Esophagus (tissue), 2 donors: Measurements from ENCODE around the gene ZNF697. TPM values are rescaled to one million over a fixed set of nuclear protein-coding genes. Genes with fewer than 3 reads are reported as not detected.

ENCODE experiments used
- H3K27ac ChIP-seq, 2 donors: one replicate each; pipeline ENCODE4 v1.5.1; 2013; ENCODE audit warnings: low read depth in 2 of 2, mild to moderate bottlenecking in 2 of 2, inconsistent platforms in 1 of 2, low read length in 1 of 2, moderate library complexity in 1 of 2
- H3K27me3 ChIP-seq, 2 donors: one replicate each; pipeline ENCODE4 v1.6.1; 2013; ENCODE audit warnings: low read length in 2 of 2, control low read depth in 1 of 2, mild to moderate bottlenecking in 1 of 2; ENCODE audit not compliant: insufficient read depth in 2 of 2, control insufficient read depth in 1 of 2
- H3K36me3 ChIP-seq, 2 donors: one replicate each; pipeline ENCODE4 v1.6.1; 2013; ENCODE audit warnings: low read length in 1 of 2; ENCODE audit not compliant: control insufficient read depth in 2 of 2, insufficient read depth in 2 of 2
- H3K4me1 ChIP-seq, 2 donors: one replicate each; pipeline ENCODE4 v1.6.1; 2013; ENCODE audit warnings: low read length in 1 of 2; ENCODE audit not compliant: control insufficient read depth in 2 of 2, insufficient read depth in 2 of 2
- H3K4me3 ChIP-seq, 2 donors: one replicate each; pipeline ENCODE4 v1.5.1; 2013; ENCODE audit warnings: low read length in 2 of 2, mild to moderate bottlenecking in 2 of 2, low read depth in 1 of 2, moderate library complexity in 1 of 2
- H3K9me3 ChIP-seq, 2 donors: one replicate each; pipeline ENCODE4 v1.6.1; 2013; ENCODE audit warnings: mild to moderate bottlenecking in 2 of 2, low read depth in 1 of 2, low read length in 1 of 2, moderate library complexity in 1 of 2; ENCODE audit not compliant: control insufficient read depth in 2 of 2, insufficient read depth in 1 of 2
- WGBS, 2 donors: extraction: QIAGEN DNeasy Blood & Tissue Kit; methylation state at CpG; one replicate each; pipeline ENCODE4 v1.1.7; 2013; 5-methylcytosine and 5-hydroxymethylcytosine counted together
- polyA plus RNA-seq, 2 donors: library from polyadenylated mRNA; stranded (reverse); fragments of 200-250 nt; gene quantifications; one replicate each; pipeline ENCODE4 v1.2.3, GENCODE V29; 2013
- donor health status: healthy with polysubstance abuse.
- donor health status: Bipolar disorder and iron deficiency.

The ZNF697 gene
- polyA plus RNA-seq, 2 donors: 0.26 to 0.40 TPM

DNA sequence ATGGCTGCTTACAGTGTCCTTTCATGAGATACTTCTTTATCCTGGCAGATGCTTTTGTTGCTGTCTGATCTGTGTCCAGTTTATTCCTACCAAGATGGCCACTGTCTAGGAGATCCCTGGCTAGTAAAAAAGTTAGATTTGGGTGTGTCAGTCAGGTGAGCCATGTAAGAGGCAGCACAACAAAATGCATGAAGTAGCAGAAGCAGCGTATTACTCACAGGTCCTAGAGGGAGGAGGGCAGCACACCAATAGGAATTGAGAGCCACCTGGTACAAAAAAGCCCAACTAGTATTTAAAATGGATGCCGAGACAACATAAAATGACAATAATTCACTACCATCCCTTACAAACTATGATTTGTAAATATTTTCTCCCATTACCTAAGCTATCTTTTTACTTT lies 22.8 kb upstream of the ZNF697 start:
- H3K27me3 ChIP-seq: no peaks in the 10 kb centered on the region
- H3K36me3 ChIP-seq: no peaks in the 10 kb centered on the region
- no peaks in the 10 kb centered on the region for H3K4me1 ChIP-seq
- H3K27ac ChIP-seq: no peak overlapping the region
- H3K4me3 ChIP-seq: no peak overlapping the region
- 92 to 93% methylated on average over 2 of the region's 2 CpGs for WGBS, 2 donors
- no peaks in the 10 kb centered on the region for H3K9me3 ChIP-seq

DNA sequence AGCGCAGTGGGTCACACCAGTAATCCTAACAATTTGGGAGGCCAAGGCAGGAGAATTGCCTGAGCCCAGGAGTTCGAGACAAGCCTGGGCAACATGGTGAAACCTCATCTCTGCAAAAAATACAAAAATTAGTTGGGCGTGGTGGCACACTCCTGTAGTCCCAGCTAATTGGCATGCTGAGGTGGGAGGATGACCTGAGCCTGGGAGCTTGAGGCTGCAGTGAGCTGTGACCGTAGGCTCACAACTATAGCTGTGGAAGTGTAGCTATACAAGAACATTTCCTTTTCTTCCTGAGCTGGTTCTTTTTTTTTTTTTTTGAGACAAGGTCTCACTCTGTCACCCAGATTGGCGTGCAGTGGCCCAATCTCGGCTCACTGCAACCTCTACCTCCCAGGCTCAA lies 19.1 kb upstream of the ZNF697 start:
- WGBS, 2 donors: 85 to 86% methylated on average over 6 of the region's 6 CpGs
- H3K9me3 ChIP-seq: no peaks in the 10 kb centered on the region
- H3K27ac ChIP-seq: no peak overlapping the region
- no peaks in the 10 kb centered on the region for H3K36me3 ChIP-seq
- H3K4me1 ChIP-seq: no peaks in the 10 kb centered on the region
- no peak overlapping the region for H3K4me3 ChIP-seq
- H3K27me3 ChIP-seq: no peaks in the 10 kb centered on the region

DNA sequence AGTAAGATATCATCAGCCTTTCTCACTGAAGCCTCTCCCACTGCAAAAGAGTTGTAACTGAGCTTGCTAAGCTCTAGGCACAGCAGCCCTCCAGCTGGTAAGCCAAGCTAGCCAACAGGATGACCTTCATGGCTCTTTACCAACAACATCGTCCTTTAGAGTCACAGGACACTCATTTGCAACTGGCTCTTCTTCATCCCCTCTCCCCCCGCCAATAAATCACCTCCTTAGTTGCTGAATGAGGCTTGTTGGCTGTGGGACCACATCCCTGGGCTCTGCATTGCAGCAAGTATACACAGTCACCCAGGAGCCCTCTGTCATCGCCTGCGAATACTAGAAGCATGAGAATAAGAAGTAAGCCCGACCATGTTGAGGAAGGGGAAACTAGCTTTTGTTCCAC lies 16.0 kb upstream of the ZNF697 start:
- Histone ChIP-seq H3K4me3 (no peak overlapping the region), H3K4me1 (no peaks in the 10 kb centered on the region)
- 76 to 80% methylated on average over 5 of the region's 5 CpGs for WGBS, 2 donors

DNA sequence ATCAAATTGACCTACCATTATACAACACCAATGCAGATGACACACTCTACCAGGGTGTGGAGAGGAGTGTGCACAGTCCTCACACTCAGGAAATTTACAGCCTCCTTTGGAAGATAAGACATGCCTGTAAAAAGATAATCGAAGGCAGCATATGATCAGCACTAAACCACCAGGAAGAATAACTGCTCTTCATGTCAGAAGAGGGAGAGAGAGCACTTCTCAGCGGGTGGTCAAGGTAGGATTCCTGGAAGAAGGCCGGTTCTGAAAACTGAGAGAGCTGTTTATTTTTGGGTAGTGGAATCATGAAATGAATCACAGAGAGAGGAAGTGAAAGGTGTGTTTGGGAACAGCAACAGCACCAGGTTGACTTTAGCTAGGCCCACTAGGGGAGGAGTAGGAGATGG lies 14.0 kb upstream of the ZNF697 start:
- no peaks in the 10 kb centered on the region for H3K36me3 ChIP-seq
- no peaks in the 10 kb centered on the region for H3K9me3 ChIP-seq
- no peak overlapping the region for H3K4me3 ChIP-seq
- 78% methylated on average over 3 of the region's 3 CpGs for WGBS, 2 donors
- H3K27ac ChIP-seq: no peak overlapping the region
- no peaks in the 10 kb centered on the region for H3K4me1 ChIP-seq
- no peaks in the 10 kb centered on the region for H3K27me3 ChIP-seq

More for the DNA sequence above, 16.0 kb upstream of the ZNF697 start:
- H3K36me3 ChIP-seq: no peaks in the 10 kb centered on the region
- no peaks in the 10 kb centered on the region for H3K9me3 ChIP-seq
- no peaks in the 10 kb centered on the region for H3K27me3 ChIP-seq
- H3K27ac ChIP-seq: no peak overlapping the region

DNA sequence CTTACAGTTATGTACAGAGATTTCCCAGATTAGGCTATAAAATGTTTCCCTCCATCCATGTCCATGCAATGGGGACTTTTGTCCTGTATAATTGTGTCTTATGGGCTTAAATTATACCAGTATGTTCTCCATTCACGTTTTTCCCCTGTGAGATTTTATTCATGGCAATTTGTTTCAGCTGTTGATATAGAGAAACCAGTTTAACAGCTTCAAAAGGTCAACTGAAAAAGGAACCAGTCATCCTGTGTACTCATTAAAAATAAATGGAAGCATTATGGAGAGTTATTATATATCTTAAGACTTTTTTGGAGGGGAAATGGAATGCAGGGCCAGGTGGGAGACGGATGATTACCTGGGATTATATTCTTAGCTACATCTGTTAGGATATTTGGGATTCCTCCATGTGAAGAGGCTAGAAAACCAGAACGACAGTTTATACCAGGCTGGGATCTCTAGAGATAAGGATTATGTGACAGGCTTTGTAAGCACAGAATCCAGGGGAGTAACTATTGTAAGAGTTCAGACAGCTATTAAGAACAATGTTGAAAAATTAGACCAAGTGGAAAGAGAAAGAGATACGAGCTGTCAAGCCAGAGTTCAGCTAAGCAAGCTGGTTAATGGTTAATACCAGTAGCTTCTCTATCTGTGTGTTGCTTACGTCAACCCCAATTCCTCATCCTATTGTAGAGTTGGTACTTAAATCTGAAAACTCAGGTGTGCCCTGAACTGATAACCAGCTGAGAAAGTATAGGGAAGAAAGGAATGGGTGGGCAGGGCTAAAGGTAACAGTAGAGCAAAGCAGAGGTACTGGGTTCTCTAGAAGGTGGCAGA lies 12.4 kb upstream of the ZNF697 start:
- 42 to 66% methylated on average over 5 of the region's 5 CpGs for WGBS, 2 donors
- Histone ChIP-seq H3K27ac (no peak overlapping the region), H3K27me3 (no peaks in the 10 kb centered on the region), H3K4me1 (no peaks in the 10 kb centered on the region), H3K4me3 (no peak overlapping the region), H3K36me3 (no peaks in the 10 kb centered on the region), H3K9me3 (no peaks in the 10 kb centered on the region)

DNA sequence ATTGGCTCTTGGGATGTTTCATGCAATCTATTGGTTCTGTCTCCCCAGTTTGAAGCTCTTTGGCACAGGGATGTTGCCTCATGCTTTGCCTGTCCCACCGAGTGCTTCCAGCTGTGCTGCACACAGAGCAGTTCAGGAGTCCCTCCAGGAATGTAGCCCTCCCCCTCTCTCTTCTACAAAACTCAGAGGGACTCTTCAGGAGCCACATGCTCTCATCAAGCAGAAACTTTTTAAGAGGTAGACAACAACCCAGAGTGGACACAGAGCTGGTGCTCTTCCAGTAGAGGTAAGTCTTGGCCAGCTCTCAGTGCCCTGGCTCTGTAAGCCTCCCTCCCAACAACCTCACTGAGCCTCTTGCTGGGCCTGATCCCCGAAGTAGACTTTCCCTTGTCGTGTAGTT lies 11.6 kb upstream of the ZNF697 start:
- Histone ChIP-seq H3K4me3 (no peak overlapping the region), H3K27ac (peak overlapping the region in 1 of 2 donors; percentile 19), H3K36me3 (no peaks in the 10 kb centered on the region), H3K27me3 (no peaks in the 10 kb centered on the region), H3K4me1 (no peaks in the 10 kb centered on the region), H3K9me3 (no peaks in the 10 kb centered on the region)
- 37 to 50% methylated on average over 3 of the region's 3 CpGs for WGBS, 2 donors

DNA sequence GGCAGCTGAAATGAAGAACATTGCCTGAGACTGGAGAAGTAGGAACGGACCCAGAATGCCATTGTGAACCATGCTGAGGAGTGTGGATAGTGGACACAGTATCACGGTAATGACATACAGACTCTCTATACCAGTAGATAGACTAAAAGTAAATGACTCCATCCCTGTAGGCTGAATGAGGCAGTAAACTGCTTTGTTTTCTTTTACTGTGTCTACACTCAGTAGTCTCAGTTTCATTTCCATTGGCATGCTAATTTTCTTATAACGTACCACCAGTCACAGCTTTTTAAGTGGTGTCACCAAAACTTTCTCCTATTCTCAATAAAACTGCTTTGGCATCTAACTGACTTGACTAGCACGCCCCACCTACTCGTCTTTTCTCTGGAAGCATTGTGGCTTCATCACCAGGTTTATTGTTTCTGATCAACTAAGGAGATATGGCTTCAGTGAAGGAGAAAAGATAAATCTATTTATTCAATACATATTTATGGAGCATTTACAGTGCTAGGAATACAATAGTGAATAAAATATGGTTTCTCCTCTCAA lies 8.4 kb upstream of the ZNF697 start:
- H3K27ac ChIP-seq: no peak overlapping the region
- H3K27me3 ChIP-seq: no peaks in the 10 kb centered on the region
- WGBS, 2 donors: 89 to 90% methylated on average over 5 of the region's 5 CpGs
- H3K9me3 ChIP-seq: no peaks in the 10 kb centered on the region
- no peaks in the 10 kb centered on the region for H3K4me1 ChIP-seq
- H3K36me3 ChIP-seq: no peaks in the 10 kb centered on the region
- no peak overlapping the region for H3K4me3 ChIP-seq

DNA sequence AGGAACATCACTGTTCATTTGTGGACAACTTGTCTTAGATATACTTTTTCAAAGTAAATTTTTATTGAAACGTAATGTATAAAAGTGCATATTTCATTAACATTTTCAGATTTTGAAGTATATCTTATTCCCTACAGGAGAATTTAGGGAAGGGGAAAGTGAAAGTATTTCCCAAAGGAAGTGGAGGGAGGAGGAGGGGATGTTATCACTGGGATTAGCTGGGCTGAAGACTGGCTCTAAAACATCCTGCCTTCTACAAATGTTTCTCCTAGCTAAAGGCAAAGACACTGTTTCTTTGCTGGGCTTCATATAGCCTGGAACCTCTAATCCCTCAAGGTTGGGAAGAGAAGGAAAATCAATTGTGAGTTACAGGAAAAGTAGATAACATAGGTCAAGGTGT lies 7.1 kb upstream of the ZNF697 start:
- Histone ChIP-seq H3K9me3 (no peaks in the 10 kb centered on the region), H3K27me3 (no peaks in the 10 kb centered on the region), H3K36me3 (no peaks in the 10 kb centered on the region), H3K4me1 (no peaks in the 10 kb centered on the region), H3K27ac (no peak overlapping the region), H3K4me3 (no peak overlapping the region)
- 76 to 82% methylated on average over 1 of the region's 1 CpG for WGBS, 2 donors

DNA sequence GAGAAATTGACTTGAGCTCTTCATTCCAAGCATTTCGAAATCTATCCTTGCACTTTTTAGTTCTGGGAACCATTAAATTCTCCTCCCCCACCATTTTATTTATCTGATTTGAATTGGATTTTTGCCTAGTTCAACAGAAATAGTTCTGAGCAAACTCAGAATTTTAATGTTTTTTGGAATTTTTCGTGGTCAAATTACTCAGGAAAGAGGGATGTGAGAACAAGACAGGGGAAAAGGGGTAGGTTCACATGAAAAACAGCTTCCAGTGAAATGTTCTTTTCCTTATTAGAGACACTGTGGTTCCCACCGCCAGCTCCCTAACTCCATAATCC lies 5.7 kb upstream of the ZNF697 start:
- Histone ChIP-seq H3K27me3 (no peaks in the 10 kb centered on the region), H3K27ac (no peak overlapping the region), H3K4me3 (no peak overlapping the region), H3K4me1 (no peaks in the 10 kb centered on the region), H3K9me3 (no peaks in the 10 kb centered on the region), H3K36me3 (no peaks in the 10 kb centered on the region)
- 74 to 78% methylated on average over 3 of the region's 3 CpGs for WGBS, 2 donors
